Dendritic cell treated with granulocyte-macrophage colony-stimulating factor and Interleukin-4, amounts not matched to agents 40 ng/mL and 50 ng/mL, for 4 days (primary cell): Measurements from ENCODE around the gene UACA.

Source experiments
- H3K27ac Mint-ChIP-seq: one replicate; pipeline ENCODE4 v1.8.0; 2022; ENCODE audit warnings: mild to moderate bottlenecking, mixed read lengths
- H3K27me3 Mint-ChIP-seq: one replicate; pipeline ENCODE4 v1.8.0; 2022; ENCODE audit warnings: mild to moderate bottlenecking, mixed read lengths
- H3K36me3 Mint-ChIP-seq: one replicate; pipeline ENCODE4 v1.8.0; 2022; ENCODE audit warnings: low read depth, mixed read lengths
- H3K4me1 Mint-ChIP-seq: one replicate; pipeline ENCODE4 v1.8.0; 2022; ENCODE audit warnings: low read depth, mixed read lengths
- H3K4me3 Mint-ChIP-seq: one replicate; pipeline ENCODE4 v1.8.0; 2022; ENCODE audit warnings: mild to moderate bottlenecking, moderate library complexity, mixed read lengths
- H3K9me3 Mint-ChIP-seq: one replicate; pipeline ENCODE4 v1.8.0; 2022; ENCODE audit warnings: mixed read lengths
- intact Hi-C: fragments of 100-400 bp; cut with micrococcal nuclease; formaldehyde crosslinking; loops from one replicate; pipeline ENCODE4 v1.15.0; 2022

UACA gene

DNA sequence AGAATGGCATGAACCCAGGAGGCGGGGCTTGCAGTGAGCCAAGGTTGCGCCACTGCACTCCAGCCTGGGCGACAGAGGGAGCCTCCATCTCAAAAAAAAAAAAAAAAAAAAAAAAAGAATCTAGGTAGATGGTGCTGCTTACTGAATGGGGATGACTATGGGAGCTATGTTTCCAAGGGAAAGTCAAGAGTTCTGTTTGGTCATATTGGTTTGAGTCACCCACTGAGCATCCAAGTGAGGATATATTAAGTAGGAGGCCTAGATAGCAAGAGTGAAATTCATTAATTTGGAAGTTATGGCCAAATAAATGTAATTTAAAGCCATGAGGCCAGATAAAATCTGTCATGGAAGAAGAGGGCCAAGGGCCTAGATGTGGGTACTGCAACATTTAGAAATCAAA is 9.0 kb upstream of the UACA start:
- peaks cover 22% of the 10 kb centered on the region for H3K4me1 Mint-ChIP-seq
- peaks cover 7% of the 10 kb centered on the region for H3K9me3 Mint-ChIP-seq
- no peaks in the 10 kb centered on the region for H3K36me3 Mint-ChIP-seq
- H3K27me3 Mint-ChIP-seq, result no peaks in the 10 kb centered on the region
- no peak overlapping the region for H3K27ac Mint-ChIP-seq
- no peak overlapping the region for H3K4me3 Mint-ChIP-seq
- intact Hi-C loops, result no loop called here

DNA sequence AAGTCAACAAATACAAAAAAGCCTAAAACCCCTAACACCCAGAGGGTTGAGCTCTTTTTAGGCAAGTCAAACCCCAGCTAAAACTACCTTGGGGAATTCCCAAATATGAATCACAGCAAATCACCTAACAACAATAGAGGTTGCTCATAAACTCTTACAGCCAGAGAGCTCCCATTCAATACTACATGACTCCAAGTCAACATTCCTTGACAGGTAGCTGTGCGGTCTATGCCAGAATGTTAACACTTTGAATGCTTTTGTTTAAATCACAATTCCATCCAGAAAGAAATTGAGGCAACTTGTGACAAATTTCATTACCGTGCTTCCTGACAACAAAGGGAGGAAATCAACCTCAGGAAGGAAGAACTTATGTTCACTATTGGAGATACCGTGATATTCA is 7.5 kb upstream of the UACA start:
- no peaks in the 10 kb centered on the region for H3K36me3 Mint-ChIP-seq
- intact Hi-C loops, result no loop called here
- H3K4me3 Mint-ChIP-seq, result no peak overlapping the region
- H3K9me3 Mint-ChIP-seq, result no peaks in the 10 kb centered on the region
- H3K4me1 Mint-ChIP-seq, result peaks cover 13% of the 10 kb centered on the region
- H3K27me3 Mint-ChIP-seq, result no peaks in the 10 kb centered on the region
- no peak overlapping the region for H3K27ac Mint-ChIP-seq

DNA sequence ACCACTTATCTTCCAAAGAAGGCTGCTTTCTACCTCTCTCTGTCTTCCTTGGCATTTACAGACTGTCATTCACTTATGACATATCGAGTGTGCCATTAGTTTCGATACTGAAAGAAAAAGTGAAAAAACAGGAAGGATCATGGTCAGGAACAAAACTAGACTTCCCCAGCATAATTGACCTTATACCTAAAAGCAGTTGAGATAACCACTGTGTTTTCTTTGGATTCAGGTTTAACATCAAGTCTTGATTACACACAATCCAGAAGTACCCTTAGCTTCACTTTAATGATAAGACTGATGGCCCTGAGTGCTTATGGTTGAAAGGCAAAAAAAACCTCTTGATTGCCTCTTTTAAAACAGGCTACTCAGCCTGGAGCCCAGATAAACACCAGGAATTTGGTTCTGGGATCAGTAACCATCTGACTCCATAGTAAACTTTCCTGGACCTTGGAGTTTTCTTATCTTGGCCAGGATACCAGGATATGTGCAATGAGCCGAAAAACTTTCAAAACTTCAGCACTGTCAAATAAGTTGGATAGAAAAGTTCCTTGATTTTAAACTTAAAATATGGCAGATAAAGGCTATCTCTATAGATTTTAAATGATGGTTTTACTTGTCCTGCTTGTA is 5.0 kb upstream of the UACA start:
- Mint-ChIP-seq H3K36me3 (peaks cover 5% of the 10 kb centered on the region), H3K27me3 (peaks cover 17% of the 10 kb centered on the region), H3K4me3 (peak overlapping the region; percentile 33), H3K4me1 (peaks cover 20% of the 10 kb centered on the region), H3K9me3 (no peaks in the 10 kb centered on the region), H3K27ac (peak overlapping the region; percentile 56)
- intact Hi-C loops, result no loop called here

DNA sequence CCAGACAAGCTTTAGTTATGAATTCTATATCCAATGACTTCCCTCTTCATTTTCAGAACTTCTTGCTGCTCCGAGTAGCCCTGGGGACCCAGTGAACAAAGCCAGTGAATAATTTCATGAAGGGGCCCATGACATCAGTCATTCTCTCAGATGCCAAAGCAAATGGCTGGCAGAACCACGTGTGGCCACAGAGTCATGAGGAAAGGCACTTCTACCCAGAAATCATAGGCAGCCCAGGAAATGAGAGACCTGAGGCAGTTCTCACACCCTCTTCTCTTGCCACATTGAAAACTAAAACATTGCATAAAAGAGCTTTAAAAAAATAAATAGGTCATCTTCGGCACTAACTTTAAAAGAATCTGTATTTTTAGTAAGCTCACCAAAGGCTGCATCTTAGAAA is 4.3 kb upstream of the UACA start:
- Mint-ChIP-seq H3K9me3 (no peaks in the 10 kb centered on the region), H3K4me3 (no peak overlapping the region), H3K27ac (peak overlapping the region; percentile 56), H3K4me1 (peaks cover 21% of the 10 kb centered on the region), H3K36me3 (peaks cover 12% of the 10 kb centered on the region), H3K27me3 (peaks cover 20% of the 10 kb centered on the region)
- intact Hi-C loops, result no loop called here

DNA sequence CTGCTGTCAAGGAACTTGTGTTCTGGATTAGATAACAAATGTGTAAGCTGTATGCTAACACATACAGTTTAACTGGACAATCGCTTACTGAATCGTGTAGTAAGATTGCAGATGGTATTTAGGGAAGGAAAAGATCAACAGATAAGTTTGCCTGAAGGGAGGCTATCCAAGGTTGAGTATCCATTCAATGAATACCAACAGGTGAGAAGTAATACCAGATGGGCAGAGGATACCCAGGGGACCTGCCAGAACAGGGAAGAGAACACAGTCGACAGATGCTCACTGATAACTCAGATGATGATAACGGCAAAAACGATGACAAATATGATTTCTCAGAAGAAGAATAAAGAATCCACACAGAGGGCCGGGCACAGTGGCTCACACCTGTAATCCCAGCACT is 3.2 kb upstream of the UACA start:
- intact Hi-C loops, result no loop called here
- Mint-ChIP-seq H3K4me3 (no peak overlapping the region), H3K27ac (peak overlapping the region; percentile 52), H3K36me3 (peaks cover 13% of the 10 kb centered on the region), H3K9me3 (no peaks in the 10 kb centered on the region), H3K4me1 (peaks cover 27% of the 10 kb centered on the region), H3K27me3 (peaks cover 27% of the 10 kb centered on the region)

DNA sequence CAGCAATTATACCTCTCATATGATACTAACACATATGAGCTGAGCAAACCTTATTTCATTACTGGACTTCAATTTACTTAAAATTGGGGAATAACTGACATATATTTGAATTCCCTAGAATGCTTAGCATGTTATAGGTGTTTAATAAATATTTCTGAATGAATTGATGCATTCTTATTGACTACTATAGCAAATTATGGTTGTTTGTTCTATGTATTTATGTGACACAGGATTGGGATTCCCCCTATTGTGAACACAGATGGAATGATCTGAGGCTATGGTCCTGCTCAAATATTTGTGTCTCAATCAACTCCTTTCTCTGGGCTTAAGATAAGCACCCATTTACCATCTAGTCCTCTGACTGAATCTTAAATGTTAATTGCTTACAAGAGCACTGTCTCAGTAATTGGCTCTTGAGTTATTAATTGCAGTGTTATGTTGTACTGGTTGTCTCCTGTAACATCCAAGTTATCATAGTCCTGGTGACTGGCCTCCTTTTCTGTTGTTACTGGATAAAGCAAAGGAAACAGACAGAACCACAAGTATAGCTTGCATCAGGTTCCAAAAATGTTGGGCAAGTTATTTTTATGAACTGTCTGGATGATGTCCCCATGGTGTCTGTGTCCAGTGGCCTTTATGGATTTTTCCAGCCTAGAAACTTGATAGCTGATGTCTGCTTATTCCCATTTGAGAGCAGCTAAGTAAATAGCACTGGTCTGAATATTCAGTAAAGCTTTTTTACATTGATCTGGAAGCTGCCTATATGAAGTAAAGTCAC is 2.3 kb upstream of the UACA start:
- no peaks in the 10 kb centered on the region for H3K9me3 Mint-ChIP-seq
- peaks cover 27% of the 10 kb centered on the region for H3K4me1 Mint-ChIP-seq
- H3K27me3 Mint-ChIP-seq, result peaks cover 32% of the 10 kb centered on the region
- intact Hi-C loops, result no loop called here
- peaks cover 13% of the 10 kb centered on the region for H3K36me3 Mint-ChIP-seq
- no peak overlapping the region for H3K4me3 Mint-ChIP-seq
- H3K27ac Mint-ChIP-seq, result no peak overlapping the region

DNA sequence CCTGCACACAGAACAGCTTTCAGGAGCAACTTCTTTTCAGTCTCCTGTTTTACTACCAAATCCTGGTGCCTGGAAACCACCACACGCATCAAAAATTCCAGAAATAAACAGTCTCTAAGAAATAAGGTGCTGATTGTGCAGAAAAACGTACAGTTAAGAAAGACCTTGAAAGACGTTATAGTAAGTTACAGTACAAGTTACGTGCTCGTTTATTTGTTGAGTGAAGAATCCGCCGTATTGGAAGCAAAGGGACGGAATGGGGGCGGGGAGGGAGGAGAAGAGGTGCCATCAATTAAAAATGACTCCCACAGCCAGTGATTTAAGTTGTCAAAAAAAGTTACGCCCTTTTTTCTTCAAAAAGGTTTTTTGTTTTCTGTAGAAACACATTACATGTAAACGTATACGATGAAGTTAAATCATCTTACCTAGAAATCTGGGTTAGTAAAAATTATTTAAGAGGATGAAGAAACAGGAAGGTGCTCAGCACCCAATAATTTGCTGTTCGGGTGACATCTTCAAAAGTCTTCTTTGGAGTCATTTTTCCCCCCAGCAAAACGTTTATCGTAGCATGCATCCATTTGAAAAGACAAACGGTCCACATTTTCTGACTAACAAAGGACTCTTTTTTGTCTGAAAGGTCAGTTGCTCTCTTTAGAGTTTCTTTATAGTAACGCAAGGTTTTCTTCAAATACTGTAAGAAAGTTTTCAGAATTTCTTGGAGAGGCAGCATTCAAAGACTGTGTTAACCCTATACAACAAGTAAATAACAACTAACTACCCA is 782 bp upstream of the UACA start:
- H3K27me3 Mint-ChIP-seq, result peaks cover 35% of the 10 kb centered on the region
- H3K36me3 Mint-ChIP-seq, result peaks cover 13% of the 10 kb centered on the region
- no peaks in the 10 kb centered on the region for H3K9me3 Mint-ChIP-seq
- intact Hi-C loops, result loop anchor here (5.0 kb wide), 1 partner anchor 43 kb away; no protein-coding TSS in a partner anchor
- peaks cover 27% of the 10 kb centered on the region for H3K4me1 Mint-ChIP-seq
- H3K4me3 Mint-ChIP-seq, result peak overlapping the region; percentile 94
- peak overlapping the region; percentile 78 for H3K27ac Mint-ChIP-seq

DNA sequence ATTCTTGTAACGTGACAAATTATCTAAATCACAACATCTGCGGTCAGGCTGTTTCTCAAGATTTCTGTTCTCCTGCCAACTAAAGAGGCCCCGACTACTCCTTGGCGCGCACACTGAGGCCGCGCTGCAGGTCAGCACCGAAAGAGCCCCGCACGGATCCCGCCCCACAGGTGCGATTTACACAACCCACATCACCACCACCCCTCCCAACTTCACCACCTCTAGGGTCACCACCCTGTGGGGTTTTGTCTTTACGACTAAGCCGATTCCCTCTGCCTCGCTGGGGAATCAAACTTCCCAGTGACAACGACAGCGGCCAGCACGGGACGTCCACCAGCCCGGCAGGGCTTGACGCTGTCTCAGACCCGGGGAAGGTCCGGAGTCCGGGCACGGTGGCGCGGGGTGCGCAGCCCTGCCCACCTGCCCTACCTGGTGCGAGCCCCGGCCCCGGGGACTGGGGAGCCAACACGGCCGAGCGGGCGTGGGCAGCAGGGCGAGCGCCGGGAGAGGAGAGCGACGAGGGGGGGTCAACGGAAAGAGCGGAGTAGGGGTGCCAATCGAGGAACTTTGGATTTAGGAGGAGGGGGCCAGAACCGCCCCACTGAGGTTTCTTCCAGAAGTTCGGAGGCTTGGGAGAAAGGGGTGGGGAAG is 764 bp downstream of the UACA start:
- Mint-ChIP-seq H3K27ac (peak overlapping the region; percentile 78), H3K4me3 (peak overlapping the region; percentile 94), H3K4me1 (peaks cover 17% of the 10 kb centered on the region), H3K27me3 (peaks cover 37% of the 10 kb centered on the region), H3K36me3 (peaks cover 13% of the 10 kb centered on the region), H3K9me3 (no peaks in the 10 kb centered on the region)
- intact Hi-C loops, result loop anchor here (5.0 kb wide), 1 partner anchor 45 kb away; no protein-coding TSS in a partner anchor

DNA sequence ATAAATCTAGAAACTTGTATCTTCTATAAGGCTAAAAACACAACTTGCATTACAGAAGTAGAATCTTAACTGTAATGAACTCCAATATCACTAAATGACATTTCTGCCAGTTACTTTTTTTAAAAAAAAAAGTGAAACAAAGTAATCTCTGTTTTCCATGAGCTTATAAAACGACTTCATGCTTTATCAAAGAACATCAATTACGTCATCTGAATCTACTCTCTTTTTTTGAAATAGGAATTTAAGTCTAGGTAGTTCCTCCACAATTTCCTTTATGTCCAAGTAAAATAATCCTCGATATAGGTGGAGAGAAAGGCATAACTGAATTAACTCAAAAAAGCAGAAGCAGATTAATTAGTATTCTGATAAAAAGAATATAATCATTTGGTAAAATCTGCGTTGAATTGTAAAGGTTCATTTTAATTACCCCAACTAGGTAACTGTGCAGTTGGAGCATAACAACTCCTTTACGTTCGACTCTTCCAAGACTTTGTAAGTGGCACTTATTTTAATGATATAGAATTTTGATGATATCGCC is 1.4 kb downstream of the UACA start:
- peaks cover 14% of the 10 kb centered on the region for H3K4me1 Mint-ChIP-seq
- peak overlapping the region; percentile 78 for H3K27ac Mint-ChIP-seq
- H3K36me3 Mint-ChIP-seq, result peaks cover 13% of the 10 kb centered on the region
- H3K27me3 Mint-ChIP-seq, result peaks cover 37% of the 10 kb centered on the region
- H3K4me3 Mint-ChIP-seq, result peak overlapping the region; percentile 94
- intact Hi-C loops, result loop anchor here (5.0 kb wide), 1 partner anchor 45 kb away; no protein-coding TSS in a partner anchor
- H3K9me3 Mint-ChIP-seq, result no peaks in the 10 kb centered on the region

DNA sequence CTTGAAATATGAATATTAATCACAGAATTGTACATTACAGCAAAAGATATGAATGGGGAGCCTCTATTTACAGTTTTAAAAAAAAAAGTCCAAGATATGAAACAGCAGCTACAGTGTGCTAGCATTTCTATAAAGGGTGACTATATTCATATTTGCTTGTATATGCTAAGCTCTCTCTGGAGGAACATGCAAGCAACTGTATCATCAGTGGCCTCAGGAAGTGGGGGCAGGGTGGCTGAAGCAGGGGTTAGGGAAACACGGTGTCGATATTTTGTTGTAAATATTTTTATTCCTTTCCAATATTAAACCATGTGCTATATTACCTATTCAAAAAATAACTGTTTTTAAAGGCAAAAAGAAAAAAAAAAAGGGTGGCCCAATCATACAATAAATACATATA is 2.3 kb downstream of the UACA start:
- Mint-ChIP-seq H3K4me1 (peaks cover 14% of the 10 kb centered on the region), H3K27me3 (peaks cover 37% of the 10 kb centered on the region), H3K9me3 (no peaks in the 10 kb centered on the region), H3K36me3 (peaks cover 13% of the 10 kb centered on the region), H3K27ac (no peak overlapping the region), H3K4me3 (no peak overlapping the region)
- intact Hi-C loops, result loop anchor here (5.0 kb wide), 1 partner anchor 46 kb away; no protein-coding TSS in a partner anchor

DNA sequence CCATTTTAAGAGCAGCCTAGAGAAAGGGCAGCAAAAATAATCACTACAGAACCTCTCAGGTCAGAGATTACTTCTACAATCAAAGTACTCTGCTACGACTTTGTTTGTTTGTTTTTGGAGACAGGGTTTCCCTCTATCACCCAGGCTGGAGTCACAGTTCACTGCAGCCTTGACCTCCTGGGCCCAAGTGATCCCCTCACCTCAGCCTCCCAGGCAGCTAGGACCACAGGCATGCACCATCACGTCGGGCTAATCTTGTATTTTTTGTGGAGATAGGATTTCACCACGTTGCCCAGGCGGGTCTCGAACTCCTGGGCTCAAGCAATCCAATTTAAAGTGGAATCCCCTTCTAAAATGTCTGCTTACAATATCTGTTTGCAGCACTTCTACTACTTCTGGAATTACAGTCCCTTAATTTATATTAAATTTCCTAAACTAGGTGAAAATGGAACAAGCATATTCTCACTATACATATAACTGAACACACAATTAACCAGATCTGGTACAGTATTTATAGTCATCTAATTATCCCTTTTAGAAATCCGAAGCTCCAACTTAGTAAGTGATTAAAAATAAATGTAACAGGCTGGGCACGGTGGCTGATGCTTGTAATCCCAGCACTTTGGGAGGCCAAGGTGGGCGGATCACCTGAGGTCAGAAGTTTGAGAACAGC is 4.4 kb downstream of the UACA start:
- Mint-ChIP-seq H3K4me3 (no peak overlapping the region), H3K9me3 (no peaks in the 10 kb centered on the region), H3K27me3 (peaks cover 22% of the 10 kb centered on the region), H3K4me1 (peaks cover 11% of the 10 kb centered on the region), H3K36me3 (peaks cover 13% of the 10 kb centered on the region), H3K27ac (no peak overlapping the region)
- intact Hi-C loops, result no loop called here

DNA sequence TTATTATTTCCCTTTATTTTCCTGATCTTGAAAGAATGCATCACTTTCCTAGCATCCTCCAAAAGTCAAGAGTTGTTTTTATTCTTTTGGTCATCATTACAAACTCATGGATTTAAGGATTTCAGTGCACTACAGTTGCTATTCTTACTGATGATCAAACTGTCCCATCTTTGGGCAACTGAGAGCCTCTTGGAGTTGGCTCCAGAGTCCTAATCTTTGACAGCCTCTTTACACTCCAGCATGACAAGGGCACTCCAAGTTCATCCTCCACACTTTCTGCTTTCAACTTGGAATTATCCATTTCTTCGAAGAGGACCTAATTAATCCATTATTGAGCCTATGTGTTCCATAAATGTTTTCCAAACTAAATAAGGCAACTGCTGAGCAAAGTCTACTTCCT is 5.7 kb downstream of the UACA start:
- H3K36me3 Mint-ChIP-seq, result peaks cover 1% of the 10 kb centered on the region
- H3K4me1 Mint-ChIP-seq, result peaks cover 5% of the 10 kb centered on the region
- H3K27ac Mint-ChIP-seq, result no peak overlapping the region
- H3K27me3 Mint-ChIP-seq, result peaks cover 17% of the 10 kb centered on the region
- H3K9me3 Mint-ChIP-seq, result no peaks in the 10 kb centered on the region
- intact Hi-C loops, result no loop called here
- no peak overlapping the region for H3K4me3 Mint-ChIP-seq

DNA sequence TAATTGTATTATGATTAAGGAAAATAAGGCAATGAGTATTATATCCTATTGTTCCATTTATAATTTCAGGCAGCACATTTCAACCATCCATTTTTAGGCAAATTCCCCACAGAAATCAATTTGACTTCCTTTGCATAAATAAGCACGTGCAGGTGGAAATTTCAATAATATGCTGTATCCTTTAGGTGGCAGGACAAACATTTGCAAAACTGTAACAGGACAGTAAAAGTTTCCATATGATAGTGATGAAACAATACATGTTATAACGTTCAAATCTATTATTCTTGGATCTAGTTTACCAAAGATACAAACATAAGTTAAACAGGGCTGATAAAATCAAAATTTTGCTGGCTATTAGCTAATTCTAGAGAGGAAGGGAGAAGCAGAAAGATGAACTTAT is 8.5 kb downstream of the UACA start:
- no peak overlapping the region for H3K27ac Mint-ChIP-seq
- H3K4me3 Mint-ChIP-seq, result no peak overlapping the region
- peaks cover 11% of the 10 kb centered on the region for H3K4me1 Mint-ChIP-seq
- H3K36me3 Mint-ChIP-seq, result no peaks in the 10 kb centered on the region
- intact Hi-C loops, result no loop called here
- peaks cover 2% of the 10 kb centered on the region for H3K27me3 Mint-ChIP-seq
- H3K9me3 Mint-ChIP-seq, result no peaks in the 10 kb centered on the region
